ENCODE data around the gene PTCD1. TPM values are rescaled to one million over a fixed set of nuclear protein-coding genes. Genes with fewer than 3 reads are reported as not detected.
A peak's percentile ranks its signal among the peaks of the same experiment; 100 is the strongest.

The PTCD1 gene
- total and polyA plus RNA-seq, 9 of the 15 experiments (the other 6 are each of a cell fraction or from before 2014, with no cell fraction given), result 0.46 to 17.1 (median 6.2) TPM

DNA sequence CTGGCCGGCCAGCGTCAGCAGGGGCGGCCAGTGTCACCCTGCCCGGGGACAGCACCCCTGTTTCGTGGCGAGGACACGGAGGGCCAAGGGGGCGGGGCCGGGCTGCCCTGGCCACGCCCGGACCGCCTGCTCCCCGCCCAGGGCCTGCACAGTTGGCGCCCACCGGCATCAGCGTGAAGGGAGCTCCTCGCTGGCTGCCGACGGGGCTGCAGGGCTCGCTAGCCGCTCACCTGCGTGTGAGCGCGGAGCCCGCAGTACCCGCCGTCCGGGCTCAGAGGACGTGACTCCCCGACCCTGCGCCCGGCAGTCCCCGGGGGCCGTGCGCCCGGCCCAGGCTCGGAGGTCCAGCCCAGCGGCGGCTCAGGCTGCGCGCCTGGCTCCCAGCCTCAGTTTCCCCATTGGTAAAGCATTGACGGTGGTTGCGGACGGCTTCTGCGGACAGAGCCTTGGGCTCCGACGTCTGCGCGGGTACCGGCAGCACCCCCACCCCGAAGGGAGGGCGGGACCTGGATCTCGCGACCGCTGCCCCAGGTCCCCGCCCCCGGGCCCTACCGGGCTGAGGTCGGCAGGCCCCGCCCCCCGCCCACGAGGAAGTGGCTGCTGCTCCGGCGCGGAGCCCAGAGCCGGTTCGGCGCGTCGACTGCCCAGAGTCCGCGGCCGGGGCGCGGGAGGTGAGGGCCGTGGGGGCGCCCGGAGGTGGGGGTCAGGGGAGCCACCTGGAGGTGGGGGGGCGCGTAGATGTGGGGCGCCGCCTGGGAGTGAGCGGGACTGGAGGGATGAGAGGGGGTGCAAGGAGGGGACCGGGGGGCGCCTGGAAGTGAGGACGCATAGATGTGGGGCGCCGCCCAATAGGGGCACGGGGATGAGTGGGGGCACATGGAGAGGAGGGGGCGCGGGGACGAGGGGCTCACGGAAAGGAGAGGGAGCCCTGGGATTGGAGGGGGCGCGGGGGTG, 64.2 kb downstream of the PTCD1 start, which contains the start of gene ARPC1B (continued):
- TF ChIP-seq, protein P1, sequence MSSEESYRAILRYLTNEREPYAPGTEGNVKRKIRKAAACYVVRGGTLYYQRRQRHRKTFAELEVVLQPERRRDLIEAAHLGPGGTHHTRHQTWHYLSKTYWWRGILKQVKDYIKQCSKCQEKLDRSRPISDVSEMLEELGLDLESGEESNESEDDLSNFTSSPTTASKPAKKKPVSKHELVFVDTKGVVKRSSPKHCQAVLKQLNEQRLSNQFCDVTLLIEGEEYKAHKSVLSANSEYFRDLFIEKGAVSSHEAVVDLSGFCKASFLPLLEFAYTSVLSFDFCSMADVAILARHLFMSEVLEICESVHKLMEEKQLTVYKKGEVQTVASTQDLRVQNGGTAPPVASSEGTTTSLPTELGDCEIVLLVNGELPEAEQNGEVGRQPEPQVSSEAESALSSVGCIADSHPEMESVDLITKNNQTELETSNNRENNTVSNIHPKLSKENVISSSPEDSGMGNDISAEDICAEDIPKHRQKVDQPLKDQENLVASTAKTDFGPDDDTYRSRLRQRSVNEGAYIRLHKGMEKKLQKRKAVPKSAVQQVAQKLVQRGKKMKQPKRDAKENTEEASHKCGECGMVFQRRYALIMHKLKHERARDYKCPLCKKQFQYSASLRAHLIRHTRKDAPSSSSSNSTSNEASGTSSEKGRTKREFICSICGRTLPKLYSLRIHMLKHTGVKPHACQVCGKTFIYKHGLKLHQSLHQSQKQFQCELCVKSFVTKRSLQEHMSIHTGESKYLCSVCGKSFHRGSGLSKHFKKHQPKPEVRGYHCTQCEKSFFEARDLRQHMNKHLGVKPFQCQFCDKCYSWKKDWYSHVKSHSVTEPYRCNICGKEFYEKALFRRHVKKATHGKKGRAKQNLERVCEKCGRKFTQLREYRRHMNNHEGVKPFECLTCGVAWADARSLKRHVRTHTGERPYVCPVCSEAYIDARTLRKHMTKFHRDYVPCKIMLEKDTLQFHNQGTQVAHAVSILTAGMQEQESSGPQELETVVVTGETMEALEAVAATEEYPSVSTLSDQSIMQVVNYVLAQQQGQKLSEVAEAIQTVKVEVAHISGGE (CRISPR knock-in tag; IDR thresholded peaks at IDR 0.05), result no peak
- TF ChIP-seq ZNF57 (CRISPR knock-in tag; IDR thresholded peaks at IDR 0.05), result no peak
- TF ChIP-seq PHB (CRISPR knock-in tag; IDR thresholded peaks at IDR 0.05), result no peak
- 0 out of 3 replicates have a peak, but pooled peaks of 1 of the 2 experiments have one; percentile 11 for TF ChIP-seq CBX3 (IDR thresholded peaks at IDR 0.05; ENCODE audit: borderline replicate concordance in 1 of 2, low read length in 2 of 2)
- TF ChIP-seq SMAD4 (CRISPR knock-in tag; conservative IDR thresholded peaks at IDR 0.05), result 0 out of 2 replicates have a peak, but pooled peaks have one; percentile 38
- TF ChIP-seq, protein P2, sequence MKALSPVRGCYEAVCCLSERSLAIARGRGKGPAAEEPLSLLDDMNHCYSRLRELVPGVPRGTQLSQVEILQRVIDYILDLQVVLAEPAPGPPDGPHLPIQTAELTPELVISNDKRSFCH (CRISPR knock-in tag; IDR thresholded peaks at IDR 0.05), result no peak
- TF ChIP-seq, protein P2 (tag; IDR thresholded peaks at IDR 0.05), result no peak
- TF ChIP-seq CHD7 (IDR thresholded peaks at IDR 0.05; ENCODE audit: low read depth, low read length), result no peak
- no peak for TF ChIP-seq HEY1 (CRISPR knock-in tag; IDR thresholded peaks at IDR 0.05; ENCODE audit: borderline replicate concordance)
- 0 out of 2 replicates have a peak, but pooled peaks have one; percentile 31 for TF ChIP-seq HNRNPL (IDR thresholded peaks at IDR 0.05; ENCODE audit: low read depth, low read length)
